ENCODE results near the gene FHIT. TPM values are rescaled to one million over a fixed set of nuclear protein-coding genes. Genes with fewer than 3 reads are reported as not detected.

FHIT gene
- polyA plus RNA-seq, 1 of the 3 experiments (the other 2 are of a cell fraction), result 0.41 TPM

GRCh38 chr3:60017631-60018030, 1233.6 kb downstream of the FHIT start:
- Histone ChIP-seq H3F3A (replicated peaks; ENCODE audit: insufficient read depth) (no peaks in the 10 kb centered on the region), H3K36me3 (replicated peaks in 1 of 2; ENCODE audit: control insufficient read depth in 1 of 2, insufficient read depth in 2 of 2, low read length in 1 of 2) (no peaks in the 10 kb centered on the region), H3K4me3 (ENCODE audit: low read depth in 2 of 2, low read length in 1 of 2) (no peak overlapping the region), H3K27ac (ENCODE audit: low read depth in 2 of 2, low read length in 1 of 2) (no peak overlapping the region), H2AFZ (ENCODE audit: low read depth) (no peak overlapping the region), H4K20me1 (ENCODE audit: insufficient read depth) (no peaks in the 10 kb centered on the region), H3K27me3 (ENCODE audit: insufficient read depth) (no peaks in the 10 kb centered on the region), H3K4me1 (ENCODE audit: control insufficient read depth in 1 of 2, insufficient read depth in 2 of 2, low read depth in 1 of 2, low read length in 1 of 2) (peaks cover 0 to 2% of the 10 kb centered on the region in 2 experiments; a peak in 2 of 4 replicates), H3K4me2 (no peak overlapping the region), H3K9me2 (no peaks in the 10 kb centered on the region), H3K9ac (no peak overlapping the region), H3K79me2 (ENCODE audit: insufficient read depth) (no peaks in the 10 kb centered on the region), H3K9me3 (no peaks in the 10 kb centered on the region)
- TF ChIP-seq SMC3 (IDR thresholded peaks at IDR 0.05; ENCODE audit: low read depth, low read length) (no peak), POLR2AphosphoS5 (IDR thresholded peaks at IDR 0.05; ENCODE audit: low read depth, low read length) (no peak), EP300 (IDR thresholded peaks at IDR 0.05; ENCODE audit: borderline replicate concordance in 1 of 2, low read depth in 1 of 2, low read length in 1 of 2) (no peak)
- no peak for DNase-seq
- 63% methylated on average over 2 of the region's 2 CpGs for WGBS (ENCODE audit: low lambda C conversion rate)
- POLR2A ChIA-PET, result no interaction called here
- CTCF ChIA-PET, result no interaction called here

DNA sequence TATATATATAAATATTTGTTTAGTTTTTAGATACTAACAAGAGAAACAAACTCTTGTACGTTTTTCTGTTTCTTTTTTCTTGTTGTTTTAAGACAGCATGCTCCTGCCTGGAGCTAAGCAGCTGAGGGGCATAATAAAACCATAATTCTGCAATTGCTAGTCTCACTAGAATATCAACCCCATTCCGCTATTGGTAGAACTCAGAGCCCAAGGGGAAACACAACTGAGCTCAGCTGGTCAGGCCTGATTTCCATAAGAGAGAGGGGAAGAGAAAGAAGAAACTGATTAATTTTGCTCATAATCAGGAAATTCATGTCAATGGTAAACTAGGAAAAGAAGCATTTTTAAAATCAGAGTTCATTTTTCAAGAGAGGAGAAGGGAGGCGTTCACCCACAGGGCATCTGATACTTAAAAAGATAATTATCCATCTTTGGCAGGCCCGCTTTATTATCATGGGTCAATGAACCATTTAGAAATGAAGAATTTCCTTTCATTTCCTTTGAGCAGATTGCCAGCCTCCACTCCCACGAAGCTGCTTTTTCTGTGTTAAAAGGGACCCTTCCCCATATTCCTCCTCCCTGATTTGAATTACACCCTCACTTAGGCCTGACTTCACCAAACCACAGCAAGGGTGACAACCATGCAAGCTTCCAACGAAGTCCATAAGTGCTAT, 1236.1 kb downstream of the FHIT start:
- Histone ChIP-seq H3K9me3 (no peaks in the 10 kb centered on the region), H3K36me3 (replicated peaks in 1 of 2; ENCODE audit: control insufficient read depth in 1 of 2, insufficient read depth in 2 of 2, low read length in 1 of 2) (no peaks in the 10 kb centered on the region), H3K27me3 (ENCODE audit: insufficient read depth) (no peaks in the 10 kb centered on the region), H3K79me2 (ENCODE audit: insufficient read depth) (no peaks in the 10 kb centered on the region), H4K20me1 (ENCODE audit: insufficient read depth) (no peaks in the 10 kb centered on the region), H3K4me1 (ENCODE audit: control insufficient read depth in 1 of 2, insufficient read depth in 2 of 2, low read depth in 1 of 2, low read length in 1 of 2) (peaks cover 0 to 2% of the 10 kb centered on the region in 2 experiments; a peak in 2 of 4 replicates), H3K9ac (no peak overlapping the region), H3K27ac (ENCODE audit: low read depth in 2 of 2, low read length in 1 of 2) (no peak overlapping the region), H3K4me2 (no peak overlapping the region), H3K4me3 (ENCODE audit: low read depth in 2 of 2, low read length in 1 of 2) (no peak overlapping the region), H2AFZ (ENCODE audit: low read depth) (no peak overlapping the region), H3K9me2 (no peaks in the 10 kb centered on the region), H3F3A (replicated peaks; ENCODE audit: insufficient read depth) (no peaks in the 10 kb centered on the region)
- POLR2A ChIA-PET, result no interaction called here
- 40% methylated on average over 6 of the region's 6 CpGs for WGBS (ENCODE audit: low lambda C conversion rate)
- CTCF ChIA-PET, result no interaction called here
- TF ChIP-seq POLR2AphosphoS5 (IDR thresholded peaks at IDR 0.05; ENCODE audit: low read depth, low read length) (no peak), CHD2 (IDR thresholded peaks at IDR 0.05; ENCODE audit: low read length, partially characterized antibody) (no peak), EP300 (IDR thresholded peaks at IDR 0.05; ENCODE audit: borderline replicate concordance in 1 of 2, low read depth in 1 of 2, low read length in 1 of 2) (no peak), SMC3 (IDR thresholded peaks at IDR 0.05; ENCODE audit: low read depth, low read length) (no peak), TEAD4 (IDR thresholded peaks at IDR 0.05; ENCODE audit: borderline replicate concordance, insufficient read depth) (no peak), FOXM1 (IDR thresholded peaks at IDR 0.05; ENCODE audit: low read depth) (no peak), RCOR1 (IDR thresholded peaks at IDR 0.05; ENCODE audit: low read length) (no peak)
- no peak for DNase-seq

DNA sequence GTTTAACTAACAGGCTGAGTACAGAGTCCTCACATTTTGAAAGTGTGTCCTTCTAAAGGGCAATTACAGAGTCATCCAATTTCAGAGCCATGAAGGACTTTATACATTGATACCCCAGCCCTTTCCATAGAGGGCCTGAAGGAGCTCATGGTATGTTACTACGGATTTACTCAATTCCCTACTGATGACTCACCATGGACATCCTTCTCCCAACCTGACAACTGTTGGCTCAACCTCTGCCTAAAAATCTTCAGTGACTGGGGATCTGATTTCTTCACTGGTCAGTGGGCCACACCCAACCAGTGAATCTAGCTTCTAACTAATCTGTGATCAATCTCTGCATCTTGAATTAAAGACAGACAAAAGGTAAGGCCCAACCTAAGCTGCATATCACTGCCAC, 1238.0 kb downstream of the FHIT start:
- no peaks in the 10 kb centered on the region for H3F3A ChIP-seq (replicated peaks; ENCODE audit: insufficient read depth)
- POLR2A ChIA-PET, result no interaction called here
- CTCF ChIA-PET, result no interaction called here

More for the DNA sequence above, 1238.0 kb downstream of the FHIT start:
- Histone ChIP-seq H3K9me3 (no peaks in the 10 kb centered on the region), H3K9ac (no peak overlapping the region), H3K9me2 (no peaks in the 10 kb centered on the region), H2AFZ (ENCODE audit: low read depth) (no peak overlapping the region), H3K36me3 (replicated peaks in 1 of 2; ENCODE audit: control insufficient read depth in 1 of 2, insufficient read depth in 2 of 2, low read length in 1 of 2) (no peaks in the 10 kb centered on the region), H3K27ac (ENCODE audit: low read depth in 2 of 2, low read length in 1 of 2) (no peak overlapping the region), H3K27me3 (ENCODE audit: insufficient read depth) (no peaks in the 10 kb centered on the region), H3K4me2 (no peak overlapping the region), H3K79me2 (ENCODE audit: insufficient read depth) (no peaks in the 10 kb centered on the region), H3K4me3 (ENCODE audit: low read depth in 2 of 2, low read length in 1 of 2) (no peak overlapping the region), H4K20me1 (ENCODE audit: insufficient read depth) (no peaks in the 10 kb centered on the region), H3K4me1 (ENCODE audit: control insufficient read depth in 1 of 2, insufficient read depth in 2 of 2, low read depth in 1 of 2, low read length in 1 of 2) (peaks cover 0 to 2% of the 10 kb centered on the region in 2 experiments; a peak in 1 of 4 replicates)
- WGBS (ENCODE audit: low lambda C conversion rate), result 40% methylated on average over 1 of the region's 1 CpG
- DNase-seq, result no peak
- no peak for TF ChIP-seq TAF1 (IDR thresholded peaks at IDR 0.05; ENCODE audit: borderline replicate concordance, low read depth, low read length)
- no peak for TF ChIP-seq GABPA (IDR thresholded peaks at IDR 0.05; ENCODE audit: low read depth)
- TF ChIP-seq NFIC (IDR thresholded peaks at IDR 0.05; ENCODE audit: borderline replicate concordance), result no peak
- TF ChIP-seq, protein P1, sequence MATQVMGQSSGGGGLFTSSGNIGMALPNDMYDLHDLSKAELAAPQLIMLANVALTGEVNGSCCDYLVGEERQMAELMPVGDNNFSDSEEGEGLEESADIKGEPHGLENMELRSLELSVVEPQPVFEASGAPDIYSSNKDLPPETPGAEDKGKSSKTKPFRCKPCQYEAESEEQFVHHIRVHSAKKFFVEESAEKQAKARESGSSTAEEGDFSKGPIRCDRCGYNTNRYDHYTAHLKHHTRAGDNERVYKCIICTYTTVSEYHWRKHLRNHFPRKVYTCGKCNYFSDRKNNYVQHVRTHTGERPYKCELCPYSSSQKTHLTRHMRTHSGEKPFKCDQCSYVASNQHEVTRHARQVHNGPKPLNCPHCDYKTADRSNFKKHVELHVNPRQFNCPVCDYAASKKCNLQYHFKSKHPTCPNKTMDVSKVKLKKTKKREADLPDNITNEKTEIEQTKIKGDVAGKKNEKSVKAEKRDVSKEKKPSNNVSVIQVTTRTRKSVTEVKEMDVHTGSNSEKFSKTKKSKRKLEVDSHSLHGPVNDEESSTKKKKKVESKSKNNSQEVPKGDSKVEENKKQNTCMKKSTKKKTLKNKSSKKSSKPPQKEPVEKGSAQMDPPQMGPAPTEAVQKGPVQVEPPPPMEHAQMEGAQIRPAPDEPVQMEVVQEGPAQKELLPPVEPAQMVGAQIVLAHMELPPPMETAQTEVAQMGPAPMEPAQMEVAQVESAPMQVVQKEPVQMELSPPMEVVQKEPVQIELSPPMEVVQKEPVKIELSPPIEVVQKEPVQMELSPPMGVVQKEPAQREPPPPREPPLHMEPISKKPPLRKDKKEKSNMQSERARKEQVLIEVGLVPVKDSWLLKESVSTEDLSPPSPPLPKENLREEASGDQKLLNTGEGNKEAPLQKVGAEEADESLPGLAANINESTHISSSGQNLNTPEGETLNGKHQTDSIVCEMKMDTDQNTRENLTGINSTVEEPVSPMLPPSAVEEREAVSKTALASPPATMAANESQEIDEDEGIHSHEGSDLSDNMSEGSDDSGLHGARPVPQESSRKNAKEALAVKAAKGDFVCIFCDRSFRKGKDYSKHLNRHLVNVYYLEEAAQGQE (IDR thresholded peaks at IDR 0.05; ENCODE audit: low read depth, low read length), result no peak
- TF ChIP-seq, protein P2, sequence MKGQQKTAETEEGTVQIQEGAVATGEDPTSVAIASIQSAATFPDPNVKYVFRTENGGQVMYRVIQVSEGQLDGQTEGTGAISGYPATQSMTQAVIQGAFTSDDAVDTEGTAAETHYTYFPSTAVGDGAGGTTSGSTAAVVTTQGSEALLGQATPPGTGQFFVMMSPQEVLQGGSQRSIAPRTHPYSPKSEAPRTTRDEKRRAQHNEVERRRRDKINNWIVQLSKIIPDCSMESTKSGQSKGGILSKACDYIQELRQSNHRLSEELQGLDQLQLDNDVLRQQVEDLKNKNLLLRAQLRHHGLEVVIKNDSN (IDR thresholded peaks at IDR 0.05; ENCODE audit: borderline replicate concordance, low read depth), result no peak
- no peak for TF ChIP-seq RAD21 (IDR thresholded peaks at IDR 0.05; ENCODE audit: low read length)
